ENCODE data around the gene KCNQ1.

Gene KCNQ1

DNA sequence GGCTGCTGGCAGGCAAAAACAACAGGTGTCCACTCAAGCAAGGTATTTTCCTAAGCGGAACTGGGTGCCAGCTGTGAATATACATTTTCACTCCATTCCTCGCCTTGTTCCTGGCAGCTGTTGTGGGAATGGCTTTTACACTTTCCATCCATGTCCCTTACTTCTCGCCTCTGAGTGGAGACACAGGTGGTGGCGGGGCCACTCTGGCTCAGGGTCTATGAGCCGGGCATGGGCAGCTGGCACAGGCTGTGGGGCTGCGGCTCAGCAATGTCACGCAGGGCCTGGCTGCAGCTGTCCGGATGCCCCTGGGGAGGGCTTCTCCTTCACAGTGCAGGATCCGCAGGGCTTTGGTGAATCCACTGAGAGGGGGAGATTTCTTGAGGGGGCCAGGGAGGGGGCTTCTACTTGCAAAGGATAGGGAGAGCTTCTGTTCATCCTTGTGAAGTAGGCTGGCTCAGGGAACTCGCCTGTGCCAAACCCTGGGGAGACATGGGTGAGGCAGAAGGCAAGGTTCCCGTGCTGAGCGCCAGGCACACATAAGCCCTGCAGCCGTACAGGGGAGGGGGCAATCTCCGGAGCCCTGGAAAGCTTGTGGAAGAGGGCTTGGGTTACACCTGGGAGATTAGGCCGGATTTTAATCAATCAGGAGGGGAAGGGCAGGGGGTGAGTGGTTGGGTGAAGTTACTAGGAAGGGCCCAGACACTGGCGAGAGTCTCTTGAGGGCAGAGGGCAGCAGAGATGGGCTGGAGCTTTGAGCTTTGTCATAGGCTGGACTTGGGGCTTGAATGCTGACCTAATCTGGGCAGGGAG lies 209.3 kb downstream of the KCNQ1 start:
- no peak for DNase-seq

GRCh38 chr11:2655016-2655719 lies 210.4 kb downstream of the KCNQ1 start:
- no peak for DNase-seq

- no peak for DNase-seq
Observed at GRCh38 chr11:2655834-2656622, 211.2 kb downstream of the KCNQ1 start.

GRCh38 chr11:2656859-2657258 lies 212.1 kb downstream of the KCNQ1 start:
- DNase-seq, result no peak

GRCh38 chr11:2657697-2658284 lies 213.0 kb downstream of the KCNQ1 start:
- DNase-seq, result no peak

DNA sequence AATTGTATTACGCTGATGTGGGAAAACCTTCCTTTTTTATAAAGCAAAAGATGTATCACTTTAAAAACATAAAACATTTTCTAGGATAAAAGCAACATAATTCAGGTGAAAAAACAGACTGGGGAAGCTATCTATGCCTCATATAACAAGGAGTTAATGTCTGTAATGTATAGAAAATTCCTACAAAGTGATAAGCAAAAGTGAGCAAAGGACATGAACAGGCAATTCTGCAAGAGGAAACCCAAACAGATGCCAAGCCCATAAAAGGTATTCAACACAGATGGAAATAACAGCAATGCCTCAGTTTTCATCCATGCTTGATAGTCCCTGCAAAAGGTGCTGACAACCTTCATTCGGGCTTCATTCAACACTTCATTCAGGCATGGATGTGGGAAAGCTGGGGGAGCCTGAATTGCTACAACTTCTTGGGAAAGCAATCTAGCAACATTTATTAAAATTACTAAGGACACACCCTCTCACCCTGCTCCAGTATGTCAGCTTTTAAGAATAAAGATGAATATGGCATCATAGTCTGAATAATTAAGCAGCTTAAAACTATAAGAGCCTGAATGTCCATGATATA lies 215.6 kb downstream of the KCNQ1 start:
- no peak for DNase-seq

GRCh38 chr11:2661173-2662023 lies 216.6 kb downstream of the KCNQ1 start:
- DNase-seq, result no peak

- no peak for DNase-seq
Observed at GRCh38 chr11:2662024-2662312, 217.2 kb downstream of the KCNQ1 start.

DNA sequence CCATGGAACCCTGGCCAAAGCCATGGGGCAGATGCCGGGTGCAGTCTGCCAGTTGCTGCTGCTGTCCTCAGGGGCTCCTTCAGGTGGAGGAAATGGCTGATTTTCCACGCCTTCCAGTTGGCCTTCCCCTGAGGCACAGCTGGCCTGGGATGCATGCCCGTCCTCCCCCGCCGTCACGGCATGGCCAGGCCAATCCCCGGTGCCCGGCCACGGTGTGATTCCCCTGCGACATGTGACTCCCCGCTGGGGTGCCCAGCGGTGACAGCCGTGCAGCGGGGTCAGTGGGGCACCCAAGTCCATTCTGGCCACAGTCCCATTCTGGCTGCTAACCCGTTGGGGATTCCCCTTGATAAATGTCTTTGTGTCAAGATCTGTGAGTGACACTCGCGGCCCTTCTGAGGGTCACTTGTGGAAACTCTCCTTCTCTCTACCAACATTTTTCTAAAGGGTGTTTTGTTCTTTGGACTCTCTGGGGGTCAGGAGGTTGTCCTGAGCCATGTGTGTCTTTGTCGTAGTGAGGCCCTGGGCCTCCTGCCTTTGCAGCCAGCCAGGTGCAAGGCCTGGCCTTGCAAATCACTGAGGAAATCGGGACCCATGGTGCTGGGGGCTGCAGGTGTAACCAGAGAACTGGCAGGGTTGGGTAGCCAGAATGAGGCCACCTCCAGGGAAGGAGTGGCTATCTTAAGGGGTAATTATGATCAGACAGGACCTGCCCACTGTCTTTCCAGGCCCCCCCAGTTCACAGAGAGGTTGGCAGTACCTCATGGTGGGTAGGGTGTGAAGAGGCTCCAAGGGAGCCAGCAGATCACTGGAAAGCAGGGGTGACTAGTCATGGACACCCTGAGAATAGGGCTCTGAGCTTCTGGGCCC lies 217.9 kb downstream of the KCNQ1 start:
- DNase-seq, result no peak

- DNase-seq, result no peak
Observed at GRCh38 chr11:2663506-2663905, 218.7 kb downstream of the KCNQ1 start.

GRCh38 chr11:2663915-2664314 lies 219.1 kb downstream of the KCNQ1 start:
- DNase-seq, result no peak

DNA sequence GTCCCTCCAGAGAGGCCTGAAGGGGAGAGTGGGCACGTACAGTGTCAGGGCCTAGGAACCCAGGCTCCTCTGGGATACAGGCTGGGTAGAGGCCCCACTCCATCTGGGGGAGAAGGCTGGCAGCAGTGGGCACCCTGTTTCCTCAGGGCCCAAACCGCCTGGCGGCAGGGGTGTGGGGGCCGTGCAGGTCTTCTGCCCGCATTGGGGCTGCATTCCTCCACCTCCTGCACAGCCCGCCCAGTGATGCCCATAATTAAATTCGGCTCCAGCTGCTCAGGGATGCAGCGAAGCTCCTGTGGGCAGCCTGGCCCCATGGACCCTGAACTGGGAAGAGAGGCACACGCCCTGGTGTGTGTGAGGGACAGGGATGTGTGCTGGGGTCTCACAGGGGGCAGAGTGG lies 219.6 kb downstream of the KCNQ1 start:
- no peak for DNase-seq

GRCh38 chr11:2664791-2665525 lies 220.2 kb downstream of the KCNQ1 start:
- no peak for DNase-seq

DNA sequence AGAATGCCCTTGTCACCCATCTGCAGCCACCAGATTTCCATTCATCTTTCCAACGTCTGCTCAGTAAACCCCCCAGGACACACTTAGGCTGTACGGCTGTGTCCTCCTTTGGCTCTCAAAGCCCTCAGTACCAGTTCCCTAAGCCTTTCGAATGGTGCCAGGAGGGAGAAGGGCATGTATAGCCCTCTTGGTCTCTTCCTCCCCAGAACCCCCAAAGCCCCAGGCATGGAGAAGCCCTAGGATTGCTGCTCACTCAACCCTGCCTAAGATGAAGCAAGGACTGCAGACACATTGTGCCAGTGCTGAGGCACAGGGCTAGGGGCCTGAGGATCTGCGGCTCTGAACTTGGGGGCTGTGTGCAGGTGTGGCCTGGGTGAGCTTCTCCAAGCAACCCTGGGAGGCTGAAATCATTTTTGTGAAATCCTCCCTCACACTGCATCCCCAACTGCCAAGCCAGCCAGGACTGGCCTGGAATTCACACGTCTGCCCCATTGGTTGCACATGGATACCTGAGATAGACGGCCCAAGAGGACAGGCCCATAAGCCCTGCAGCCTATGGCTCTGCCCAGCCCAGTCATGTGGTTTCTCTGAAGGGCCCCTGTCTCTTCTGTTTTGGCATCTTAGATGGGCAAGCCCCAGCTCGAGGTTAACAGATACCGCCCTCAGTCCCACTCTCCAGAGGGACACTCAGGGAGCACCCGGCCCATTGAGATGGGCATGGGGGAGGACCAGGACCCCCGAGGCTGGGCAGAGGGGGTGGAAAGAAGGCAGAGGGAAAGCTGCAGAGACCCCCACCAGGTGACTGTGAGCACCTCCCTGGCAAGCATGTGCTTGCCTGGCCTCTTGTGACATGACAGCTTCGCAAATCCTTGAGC lies 221.0 kb downstream of the KCNQ1 start:
- DNase-seq, result no peak

GRCh38 chr11:2666401-2666741 lies 221.6 kb downstream of the KCNQ1 start:
- DNase-seq, result no peak

- no peak for DNase-seq
Observed at GRCh38 chr11:2666828-2667570, 222.2 kb downstream of the KCNQ1 start.

DNA sequence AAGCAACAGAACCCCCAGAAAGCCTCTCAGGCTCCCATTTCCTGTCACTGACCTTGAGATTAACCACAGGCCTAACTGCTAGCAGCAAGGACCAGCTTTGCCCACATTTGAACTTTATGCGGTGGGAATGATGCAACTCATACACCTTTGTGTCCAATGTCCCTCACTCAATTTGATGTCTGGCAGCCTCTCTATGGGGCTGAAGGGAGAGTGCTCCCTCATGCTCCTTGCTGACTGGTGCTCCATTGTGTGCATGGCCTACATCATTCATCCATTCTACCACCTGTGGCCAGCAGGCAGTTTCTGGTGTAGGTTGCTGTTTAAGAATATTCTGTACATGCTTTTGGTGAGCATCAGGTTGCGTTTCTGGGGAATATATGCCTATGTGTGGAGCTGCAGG lies 223.1 kb downstream of the KCNQ1 start:
- DNase-seq, result no peak

DNA sequence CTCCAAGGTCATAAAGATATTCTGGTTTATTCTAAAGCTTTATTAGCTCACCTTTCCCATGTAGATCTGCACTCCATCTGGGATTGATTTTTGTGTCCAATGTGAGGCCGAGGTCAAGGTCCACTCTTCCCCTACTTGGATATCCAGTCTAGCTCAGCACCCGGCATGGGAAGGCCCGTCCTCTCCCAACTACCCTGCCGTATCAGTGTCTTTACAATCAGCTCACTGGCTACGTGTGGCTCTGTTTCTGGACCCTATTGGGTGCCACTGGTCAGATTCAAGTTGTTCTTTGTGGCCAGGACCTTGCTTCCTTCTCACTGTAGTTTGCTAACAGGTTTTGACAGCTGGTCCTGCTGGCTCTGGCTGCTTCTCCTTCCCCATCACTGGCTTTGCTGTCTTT lies 224.1 kb downstream of the KCNQ1 start:
- DNase-seq, result no peak

Measured in activated CD8-positive, alpha-beta memory T cell treated with anti-CD3 and anti-CD28 coated beads, Interleukin-2, amount 50 U/mL, for 48 hours (primary cell).